Suprapubic skin (tissue), 4 donors: ENCODE data around the gene ATG2B. TPM values are rescaled to one million over a fixed set of nuclear protein-coding genes. Genes with fewer than 3 reads are reported as not detected.

ENCODE experiments used
- DNase-seq, 2 donors: peaks; one replicate each; pipeline ENCODE4 v3.0.0-alpha.2; 2019; ENCODE audit warnings: low spot score in 2 of 2
- H3K27ac ChIP-seq: fragments of 200-600 bp; sonication (generic); one replicate; pipeline ENCODE4 v1.5.1; 2019
- H3K27me3 ChIP-seq: fragments of 200-600 bp; sonication (generic); one replicate; pipeline ENCODE4 v1.5.1; 2019
- H3K36me3 ChIP-seq: fragments of 200-600 bp; sonication (generic); one replicate; pipeline ENCODE4 v1.5.1; 2019
- H3K4me1 ChIP-seq: fragments of 200-600 bp; sonication (generic); one replicate; pipeline ENCODE4 v1.5.1; 2019
- H3K4me3 ChIP-seq: fragments of 200-600 bp; sonication (generic); one replicate; pipeline ENCODE4 v1.5.1; 2019; ENCODE audit warnings: mild to moderate bottlenecking
- H3K9me3 ChIP-seq: fragments of 200-600 bp; sonication (generic); one replicate; pipeline ENCODE4 v1.5.1; 2019
- CTCF ChIP-seq, 2 donors: fragments of 200-600 bp in 1 of 2; fragments of 450-650 bp in 1 of 2; sonication (generic) in 1 of 2; IDR thresholded peaks; one replicate each; pipeline ENCODE4 v1.5.1; 2016 to 2019; ENCODE audit warnings: antibody characterized with exemption in 2 of 2, mild to moderate bottlenecking in 1 of 2, moderate library complexity in 1 of 2
- EP300 ChIP-seq: sonication (generic); formaldehyde crosslinking; IDR thresholded peaks from one replicate; pipeline ENCODE4 v1.6.1; 2017; ENCODE audit warnings: antibody characterized with exemption
- POLR2A ChIP-seq, 2 donors: fragments of 450-650 bp; IDR thresholded peaks; one replicate each; pipeline ENCODE4 v1.6.1; 2017; ENCODE audit warnings: antibody characterized with exemption in 2 of 2, mild to moderate bottlenecking in 2 of 2, moderate library complexity in 2 of 2
- POLR2AphosphoS5 ChIP-seq, 3 donors: sonication (generic); formaldehyde crosslinking; IDR thresholded peaks; one replicate each; pipeline ENCODE4 v1.6.1; 2017; ENCODE audit warnings: antibody characterized with exemption in 3 of 3
- WGBS: methylation state at CpG from one replicate; pipeline ENCODE4 v1.1.5; 2018; 5-methylcytosine and 5-hydroxymethylcytosine counted together
- total RNA-seq, 4 donors: library from RNA; depleted of rRNA; stranded (reverse); fragments of >200 nt; gene quantifications; one replicate each; pipeline ENCODE4 v1.1.0, GENCODE V29; 2016

The ATG2B gene
- total RNA-seq, 4 donors from 2014 or later, result 24.6 to 103 (median 42.8) TPM

GRCh38 chr14:96232506-96232905 is 130.6 kb downstream of the ATG2B start:
- TF ChIP-seq CTCF (IDR thresholded peaks at IDR 0.05) (no peak), EP300 (no peak), POLR2AphosphoS5 (IDR thresholded peaks at IDR 0.05) (no peak), POLR2A (IDR thresholded peaks at IDR 0.05) (no peak)
- Histone ChIP-seq H3K9me3 (no peaks in the 10 kb centered on the region), H3K36me3 (peaks cover 2% of the 10 kb centered on the region), H3K4me1 (no peaks in the 10 kb centered on the region), H3K4me3 (no peak overlapping the region), H3K27ac (no peak overlapping the region), H3K27me3 (no peaks in the 10 kb centered on the region)
- WGBS, result 85% methylated on average over 11 of the region's 11 CpGs
- DNase-seq, result no peak

GRCh38 chr14:96231526-96232130 is 131.5 kb downstream of the ATG2B start:
- DNase-seq, result no peak
- 83% methylated on average over 12 of the region's 12 CpGs for WGBS

GRCh38 chr14:96231056-96231455 is 132.1 kb downstream of the ATG2B start:
- no peak overlapping the region for H3K27ac ChIP-seq
- no peaks in the 10 kb centered on the region for H3K9me3 ChIP-seq
- TF ChIP-seq POLR2AphosphoS5 (IDR thresholded peaks at IDR 0.05) (no peak), POLR2A (IDR thresholded peaks at IDR 0.05) (no peak), EP300 (no peak)
- no peak for DNase-seq
- no peaks in the 10 kb centered on the region for H3K27me3 ChIP-seq
- no peak overlapping the region for H3K4me3 ChIP-seq
- H3K36me3 ChIP-seq, result no peaks in the 10 kb centered on the region
- 80% methylated on average over 4 of the region's 4 CpGs for WGBS
- peaks cover 2% of the 10 kb centered on the region for H3K4me1 ChIP-seq

More at GRCh38 chr14:96231526-96232130, 131.5 kb downstream of the ATG2B start:
- Histone ChIP-seq H3K4me3 (no peak overlapping the region), H3K36me3 (no peaks in the 10 kb centered on the region), H3K27ac (no peak overlapping the region), H3K9me3 (no peaks in the 10 kb centered on the region), H3K4me1 (no peaks in the 10 kb centered on the region), H3K27me3 (no peaks in the 10 kb centered on the region)
- TF ChIP-seq POLR2A (IDR thresholded peaks at IDR 0.05) (no peak), EP300 (no peak), POLR2AphosphoS5 (IDR thresholded peaks at IDR 0.05) (no peak), CTCF (IDR thresholded peaks at IDR 0.05) (no peak)

- Histone ChIP-seq H3K27ac (no peak overlapping the region), H3K9me3 (no peaks in the 10 kb centered on the region), H3K4me3 (no peak overlapping the region), H3K36me3 (no peaks in the 10 kb centered on the region), H3K4me1 (peaks cover 20% of the 10 kb centered on the region), H3K27me3 (no peaks in the 10 kb centered on the region)
- WGBS, result 79% methylated on average over 6 of the region's 6 CpGs
- no peak for DNase-seq
- TF ChIP-seq POLR2A (IDR thresholded peaks at IDR 0.05), result no peak
- no peak for TF ChIP-seq POLR2AphosphoS5 (IDR thresholded peaks at IDR 0.05)
- TF ChIP-seq CTCF (IDR thresholded peaks at IDR 0.05), result no peak
- TF ChIP-seq EP300, result no peak
These were observed 133.8 kb downstream of the ATG2B start for GRCh38 chr14:96229315-96229714.

Other genes starting within 250 kb of the ATG2B start
- gene BDKRB2, start 158.5 kb downstream of the ATG2B start, total RNA-seq, result 10 to 100 TPM in 3 of 4 donors, 1 to 10 TPM in 1; 9.7 to 17.9 (median 14.3) TPM
- 1 to 10 TPM; 2.6 to 6.5 (median 4.1) TPM for gene BDKRB1, start 107.1 kb downstream of the ATG2B start, total RNA-seq
- 10 to 100 TPM in 3 of 4 donors, 1 to 10 TPM in 1; 7.9 to 50.1 (median 24.7) TPM for gene GSKIP, start 185 bp upstream of the ATG2B start, total RNA-seq
- 10 to 100 TPM in 3 of 4 donors, 1 to 10 TPM in 1; 7.4 to 14.3 (median 12.0) TPM for gene AK7, start 28.8 kb upstream of the ATG2B start, total RNA-seq
- 100 to 1,000 TPM in 2 of 4 donors, 10 to 100 TPM in 2; 76.6 to 250 (median 110) TPM for gene PAPOLA, start 139.0 kb upstream of the ATG2B start, total RNA-seq